Amniotic stem cell (primary cell): ENCODE measurements around the gene ZNF765.
"Not testable (repeated sequence)": the region's sequence is repeated elsewhere in the genome, so short reads cannot be mapped to it uniquely, and the experiment has no call there.

Experiments used
- DNase-seq: peaks from one replicate; lab custom pipeline; 2025; lab: John Stamatoyannopoulos, UW

ZNF765 gene

DNA sequence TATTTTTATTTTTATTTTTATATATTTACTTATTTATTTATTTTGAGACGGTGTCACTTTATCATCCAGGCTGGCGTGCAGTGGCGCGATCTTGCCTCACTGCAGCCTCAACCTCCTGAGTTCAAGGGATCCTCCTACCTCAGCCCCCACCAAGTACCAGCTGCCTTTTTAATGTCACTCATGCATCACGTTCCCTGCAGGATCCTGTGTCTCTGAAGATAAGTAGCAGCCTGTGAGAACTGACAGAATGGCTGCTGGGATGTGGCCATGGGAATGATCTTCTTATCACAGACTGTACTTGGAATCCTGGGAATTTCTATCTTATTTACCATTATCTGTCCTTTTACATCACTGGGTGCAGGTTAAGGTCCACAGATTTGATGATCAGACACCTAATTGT lies 27.6 kb downstream of the ZNF765 start:
- no peak for DNase-seq

DNA sequence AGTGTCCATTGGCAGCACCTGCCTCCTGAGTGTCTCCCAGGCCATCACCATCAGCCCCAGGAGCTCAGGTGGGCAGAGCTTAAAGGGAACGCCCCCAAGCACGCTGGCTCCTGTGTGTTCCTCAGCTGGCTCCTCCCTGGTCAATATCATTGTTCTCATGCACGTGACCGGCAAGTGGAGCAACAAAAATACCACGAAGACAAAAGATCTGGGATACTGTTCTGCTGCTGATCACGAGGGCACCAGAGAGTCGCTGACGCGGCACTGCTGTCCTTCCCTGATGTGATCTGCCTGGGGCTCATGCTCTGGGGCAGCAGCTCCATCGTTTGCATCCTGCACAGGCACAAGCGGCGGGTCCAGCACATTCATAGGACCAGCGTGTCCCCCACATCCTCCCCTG lies 28.1 kb downstream of the ZNF765 start:
- not testable (repeated sequence) for DNase-seq

DNA sequence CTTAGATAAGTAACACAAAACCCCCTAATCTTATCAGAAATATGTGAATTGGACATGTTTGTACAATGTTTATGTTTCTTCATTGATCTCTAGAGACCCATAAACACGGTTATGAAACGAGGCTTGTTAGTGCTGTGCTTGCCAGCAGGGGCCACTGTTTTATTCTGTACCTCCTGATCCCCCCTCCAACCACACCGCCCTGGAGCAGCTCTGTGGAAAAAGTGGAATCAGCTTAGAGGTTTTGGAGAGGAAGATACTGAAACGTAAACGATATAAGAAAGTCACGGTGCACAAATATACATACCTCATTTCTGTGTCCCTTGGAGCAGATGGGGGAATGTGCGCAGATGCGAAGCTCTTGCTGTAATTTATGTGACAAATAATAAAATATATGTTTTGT lies 28.7 kb downstream of the ZNF765 start:
- DNase-seq, result not testable (repeated sequence)

DNA sequence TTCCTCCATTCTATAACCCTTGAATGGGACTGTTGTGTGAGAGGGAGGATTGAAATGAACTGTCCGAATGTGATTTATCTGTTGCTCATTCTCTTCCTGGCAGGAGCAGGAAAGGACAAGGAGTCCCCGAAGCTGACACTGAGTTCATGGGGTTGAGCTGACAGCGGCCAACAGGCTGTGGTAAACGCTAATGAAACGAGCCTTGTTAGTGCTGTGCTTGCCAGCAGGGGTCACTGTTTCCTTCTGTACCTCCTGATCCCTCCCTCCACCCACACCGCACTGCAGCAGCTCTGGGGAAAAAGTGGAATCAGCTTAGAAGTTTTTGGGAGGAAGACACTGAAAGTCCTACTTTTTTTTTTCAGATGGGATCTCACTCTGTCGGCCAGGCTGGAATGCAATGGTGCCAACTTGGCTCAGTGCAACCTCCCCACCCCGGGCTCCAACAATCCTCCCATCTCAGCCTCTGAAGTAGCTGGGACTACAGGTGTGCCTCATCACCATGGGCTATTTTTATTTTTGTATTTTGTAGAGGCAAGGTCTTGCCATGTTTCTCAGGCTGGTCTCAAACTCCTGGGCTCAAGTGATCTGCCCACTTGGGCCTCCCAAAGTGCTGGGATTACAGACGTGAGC lies 30.1 kb downstream of the ZNF765 start:
- DNase-seq, result no peak

DNA sequence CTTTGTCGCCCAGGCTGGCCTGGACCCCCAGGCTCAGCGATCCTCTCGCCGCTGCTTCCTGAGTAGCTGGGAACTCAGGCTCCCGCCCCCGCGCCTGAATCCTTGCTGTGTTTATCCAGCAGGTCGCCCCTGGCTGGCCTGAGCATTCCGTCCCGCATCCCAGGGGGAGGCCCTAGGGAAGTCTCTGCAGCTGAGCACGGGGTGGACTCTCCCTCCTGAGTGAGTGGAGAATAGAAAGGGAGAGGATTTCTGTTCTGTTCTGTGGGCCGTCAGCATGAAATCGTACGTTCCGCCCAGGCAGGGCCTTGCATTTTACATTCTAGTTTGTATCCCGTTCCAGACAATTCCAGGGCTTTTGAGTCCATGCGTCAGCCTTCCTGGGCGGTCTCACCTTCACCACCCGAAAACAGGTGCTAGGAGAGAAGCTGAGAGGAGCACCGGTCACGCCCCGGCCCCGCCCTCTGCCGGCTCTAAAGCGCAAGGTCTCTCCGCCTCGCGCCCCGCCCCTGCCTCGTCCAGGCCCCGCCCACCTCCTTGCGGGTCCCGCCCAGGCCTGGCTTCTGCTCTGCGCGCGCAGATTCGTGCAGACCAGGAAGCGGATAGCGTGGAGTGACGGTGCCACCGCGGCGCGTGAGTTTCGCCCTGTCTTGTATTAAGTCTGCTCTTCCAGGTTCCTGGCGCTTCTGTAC lies 36.6 kb downstream of the ZNF765 start, which contains the start of gene ZNF761:
Gene ZNF761, plus strand, starts transcription at position 586 of the 689 bp plus-strand sequence. CDS start 15,285 bp downstream, outside the sequence.
- peak; percentile 88 for DNase-seq

DNA sequence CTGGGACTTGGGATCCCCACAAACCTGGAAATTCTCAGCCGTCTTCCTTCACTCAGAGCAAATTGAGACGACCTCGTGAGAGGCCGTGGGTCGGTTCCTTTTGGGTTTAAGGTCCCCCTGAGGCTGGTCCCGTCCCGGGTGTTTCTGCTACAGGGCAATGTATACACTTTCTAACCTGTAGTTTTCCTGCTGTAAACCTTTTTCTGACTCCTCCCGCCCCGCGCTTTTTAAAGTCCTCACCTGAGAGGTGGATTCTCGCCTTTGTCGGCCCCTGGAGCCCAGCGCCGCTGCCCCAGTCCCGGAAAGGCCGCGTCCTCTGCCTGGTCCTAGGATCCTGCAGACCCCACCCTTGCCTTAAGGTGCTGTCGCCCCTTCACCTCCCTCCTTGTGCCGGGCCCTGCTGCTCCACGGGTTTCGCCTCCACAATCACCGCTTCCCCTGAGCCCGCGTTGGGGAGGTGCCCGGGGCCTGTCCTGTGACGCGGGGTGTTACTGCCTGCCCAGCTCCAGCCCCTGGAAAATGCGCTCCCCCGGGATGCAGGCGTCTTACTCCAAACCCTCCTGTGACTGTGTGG lies 37.2 kb downstream of the ZNF765 start:
- no peak for DNase-seq

DNA sequence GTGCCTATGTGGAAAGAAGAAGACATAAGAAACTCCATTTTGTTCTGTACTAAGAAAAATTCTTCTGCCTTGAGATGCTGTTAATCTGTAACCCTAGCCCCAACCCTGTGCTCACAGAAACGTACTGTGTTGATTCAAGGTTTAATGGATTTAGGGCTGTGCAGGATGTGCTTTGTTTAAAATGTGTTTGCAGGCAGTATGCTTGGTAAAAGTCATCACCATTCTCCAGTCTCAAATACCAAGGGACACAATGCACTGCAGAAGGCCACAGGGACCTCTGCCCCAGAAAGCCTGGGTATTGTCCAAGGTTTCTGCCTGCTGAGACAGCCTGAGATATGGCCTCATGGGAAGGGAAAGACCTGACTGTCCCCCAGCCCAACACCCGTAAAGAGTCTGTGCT lies 48.9 kb downstream of the ZNF765 start:
- not testable (repeated sequence) for DNase-seq

DNA sequence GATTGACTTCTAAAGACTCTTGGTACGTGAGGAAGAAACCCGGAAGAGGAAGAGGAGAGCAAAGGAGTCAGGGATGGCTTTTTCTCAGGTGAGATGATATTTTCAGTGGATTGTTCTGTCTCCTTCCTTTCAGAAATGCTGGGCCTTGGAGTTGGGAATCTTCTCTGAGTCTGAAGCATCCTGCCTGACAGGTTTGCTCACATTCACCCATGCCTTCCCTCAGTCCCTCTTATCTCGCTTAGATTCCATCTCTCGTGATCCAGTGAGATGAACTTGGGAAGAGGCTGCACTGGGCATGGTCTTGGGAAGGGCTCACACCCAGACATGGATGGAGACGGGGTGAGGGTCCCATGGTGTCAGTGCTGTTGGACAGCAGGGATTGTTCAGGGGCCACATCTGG lies 52.2 kb downstream of the ZNF765 start:
- not testable (repeated sequence) for DNase-seq

DNA sequence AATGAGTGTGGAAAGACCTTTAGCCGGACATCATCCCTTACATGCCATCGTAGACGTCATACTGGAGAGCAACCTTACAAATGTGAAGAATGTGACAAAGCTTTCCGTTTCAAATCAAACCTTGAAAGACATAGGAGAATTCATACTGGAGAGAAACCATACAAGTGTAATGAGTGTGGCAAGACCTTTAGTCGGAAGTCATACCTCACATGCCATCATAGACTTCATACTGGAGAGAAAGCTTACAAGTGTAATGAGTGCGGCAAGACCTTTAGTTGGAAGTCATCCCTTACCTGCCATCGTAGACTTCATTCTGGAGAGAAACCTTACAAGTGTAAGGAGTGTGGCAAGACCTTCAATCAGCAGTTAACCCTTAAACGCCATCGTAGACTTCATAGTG lies 60.9 kb downstream of the ZNF765 start:
- DNase-seq, result no peak

DNA sequence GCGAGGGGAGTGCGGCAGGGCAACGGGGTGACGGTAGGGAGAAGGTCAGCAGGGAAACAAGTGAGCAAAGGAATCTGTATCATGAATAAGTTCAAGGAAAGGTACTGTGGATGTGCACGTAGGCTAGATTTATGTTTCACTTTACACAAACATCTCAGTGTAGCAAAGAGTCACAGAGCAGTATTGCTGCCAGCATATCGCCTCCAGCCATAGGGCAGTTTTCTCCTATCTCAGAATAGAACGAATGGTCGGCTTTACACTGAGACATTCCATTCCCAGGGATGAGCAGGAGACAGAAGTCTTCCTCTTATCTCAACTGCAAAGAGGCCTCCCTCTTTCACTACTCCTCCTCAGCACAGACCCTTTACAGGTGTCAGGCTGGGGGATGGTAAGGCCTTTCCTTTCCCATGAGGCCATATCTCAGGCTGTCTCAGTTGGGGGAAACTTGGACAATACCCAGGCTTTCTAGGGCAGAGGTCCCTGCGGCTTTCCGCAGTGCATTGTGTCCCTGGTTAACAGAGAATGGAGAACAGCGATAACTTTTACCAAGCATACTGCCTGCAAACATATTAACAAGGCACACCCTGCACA lies 65.3 kb downstream of the ZNF765 start:
- DNase-seq, result not testable (repeated sequence)

DNA sequence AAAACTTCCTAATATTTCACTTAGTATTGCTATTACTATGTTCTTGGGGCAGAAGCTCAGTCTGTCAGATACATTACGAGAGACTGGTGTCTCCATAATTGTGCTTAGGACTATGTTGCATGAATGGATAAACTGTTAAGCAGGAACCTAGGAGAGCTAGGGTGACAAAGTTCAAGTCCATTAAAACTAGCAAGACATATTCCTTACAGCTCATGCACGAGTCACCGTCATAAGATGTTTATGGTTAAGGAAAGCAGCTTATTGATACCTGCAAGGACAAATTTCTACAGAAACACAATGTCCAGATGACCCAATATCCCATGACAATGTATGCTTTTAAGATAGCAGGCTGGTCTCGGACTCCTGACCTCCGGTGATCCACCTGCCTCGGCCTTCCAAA lies 66.9 kb downstream of the ZNF765 start:
- DNase-seq, result no peak

DNA sequence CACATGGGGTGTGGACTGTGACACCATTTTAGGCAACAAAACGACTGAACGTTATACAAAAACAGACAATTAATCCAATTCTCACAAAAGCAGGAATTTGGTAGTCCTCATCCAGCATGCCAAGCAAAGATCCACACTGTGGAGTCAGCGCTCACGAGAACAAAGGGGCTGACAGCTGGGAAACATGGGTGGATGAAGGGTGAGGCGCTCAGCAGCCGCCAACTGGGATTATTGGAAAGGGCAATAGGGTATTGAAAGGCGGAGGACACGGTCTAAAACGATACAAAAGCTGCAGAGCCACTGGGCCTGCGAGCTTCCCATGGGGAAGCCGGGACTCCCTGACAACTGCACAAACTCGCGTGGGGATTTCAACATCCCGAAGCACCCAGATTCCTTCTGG lies 67.9 kb downstream of the ZNF765 start:
- DNase-seq, result no peak

DNA sequence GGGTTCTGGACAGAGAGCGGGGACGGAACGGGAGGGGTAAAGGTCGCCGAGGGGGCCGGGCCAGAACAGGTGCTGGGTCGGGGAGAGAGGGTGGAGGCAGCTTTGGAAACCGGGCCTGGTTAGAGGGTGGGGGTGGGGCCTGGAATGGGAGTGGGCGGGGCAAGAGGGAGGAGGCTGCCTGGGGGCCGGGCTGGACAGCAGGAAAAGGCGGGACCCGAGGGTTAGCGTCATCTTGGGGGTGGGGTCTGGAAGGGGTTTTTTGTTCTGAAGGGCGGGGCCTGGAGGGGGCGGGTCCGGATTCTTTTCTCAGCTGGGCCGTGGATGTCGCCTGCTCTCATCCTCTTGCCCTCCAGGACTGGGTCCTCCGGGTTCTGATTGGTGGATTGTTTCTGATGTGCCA lies 68.3 kb downstream of the ZNF765 start:
- no peak for DNase-seq

DNA sequence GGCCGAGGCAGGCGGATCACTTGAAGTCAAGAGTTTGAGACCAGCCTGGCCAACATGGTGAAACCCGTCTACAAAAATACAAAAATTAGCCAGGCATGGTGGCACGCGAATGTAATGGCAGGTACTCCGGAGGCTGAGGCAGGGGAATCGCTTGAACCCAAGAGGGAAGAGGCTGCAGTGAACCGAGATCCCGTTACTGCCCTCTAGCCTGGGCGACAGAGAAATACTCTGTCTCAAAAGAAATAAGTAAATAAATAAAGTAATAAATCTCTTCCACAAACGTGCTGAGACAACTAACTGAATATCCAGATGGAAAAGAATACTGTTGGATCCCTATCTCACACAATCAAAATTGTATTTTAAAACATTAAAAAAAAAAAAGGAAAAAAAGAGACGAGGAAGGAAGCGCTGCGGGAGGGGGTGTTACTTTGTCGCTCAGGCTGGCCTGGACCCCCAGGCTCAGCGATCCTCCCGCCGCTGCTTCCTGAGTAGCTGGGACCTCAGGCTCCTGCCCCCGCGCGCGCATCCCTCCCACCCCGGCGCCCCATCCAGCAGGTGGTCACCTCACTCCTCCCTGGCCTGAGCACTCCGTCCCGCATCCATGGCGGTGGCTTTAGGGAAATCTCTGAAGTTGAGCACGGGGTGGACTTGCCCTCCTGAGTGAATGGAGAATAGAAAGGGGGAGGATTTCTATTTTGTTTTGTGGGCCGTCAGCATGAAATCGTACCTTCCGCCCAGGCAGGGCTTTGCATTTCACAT lies 72.0 kb downstream of the ZNF765 start:
- DNase-seq, result no peak

DNA sequence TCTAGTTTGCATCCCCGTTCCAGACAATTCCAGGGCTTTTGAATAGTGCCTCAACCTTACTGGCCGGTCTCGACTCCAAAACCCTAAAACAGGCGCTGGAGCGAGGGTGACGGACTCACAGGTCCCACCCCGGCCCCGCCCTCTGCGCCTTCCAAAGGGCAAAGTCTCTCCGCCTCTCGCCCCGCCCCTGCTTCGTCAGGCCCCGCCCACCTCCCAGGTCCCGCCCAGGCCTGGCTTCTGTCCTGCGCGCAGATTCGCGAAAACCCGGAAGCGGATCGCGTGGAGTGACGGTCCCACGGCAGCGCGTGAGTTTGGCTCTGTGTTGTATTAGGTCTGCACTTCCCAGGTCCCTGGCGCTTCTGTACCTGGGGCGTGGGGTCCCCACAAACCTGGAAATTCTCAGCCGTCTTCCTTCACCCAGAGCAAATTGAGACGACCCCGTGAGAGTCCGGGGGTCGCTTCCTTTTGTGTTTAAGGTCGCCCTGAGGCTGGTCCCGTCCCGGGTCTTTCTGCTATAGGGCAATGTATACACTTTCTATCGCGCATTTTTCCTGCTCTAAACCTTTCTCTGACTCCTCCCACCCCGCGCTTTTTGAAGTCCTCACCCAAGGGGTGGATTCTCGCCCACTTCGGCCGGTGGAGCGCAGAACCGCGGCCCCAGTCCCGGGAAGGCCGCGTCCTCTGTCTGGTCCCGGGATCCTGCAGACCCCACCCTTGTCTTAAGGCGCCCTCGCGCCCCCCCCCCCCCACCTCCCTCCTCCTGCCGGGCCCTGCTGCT lies 72.7 kb downstream of the ZNF765 start, which contains the start of gene ZNF813:
Gene ZNF813, plus strand, starts transcription at position 249 of the 778 bp plus-strand sequence. CDS start 16,090 bp downstream, outside the sequence.
- peak; percentile 79 for DNase-seq

DNA sequence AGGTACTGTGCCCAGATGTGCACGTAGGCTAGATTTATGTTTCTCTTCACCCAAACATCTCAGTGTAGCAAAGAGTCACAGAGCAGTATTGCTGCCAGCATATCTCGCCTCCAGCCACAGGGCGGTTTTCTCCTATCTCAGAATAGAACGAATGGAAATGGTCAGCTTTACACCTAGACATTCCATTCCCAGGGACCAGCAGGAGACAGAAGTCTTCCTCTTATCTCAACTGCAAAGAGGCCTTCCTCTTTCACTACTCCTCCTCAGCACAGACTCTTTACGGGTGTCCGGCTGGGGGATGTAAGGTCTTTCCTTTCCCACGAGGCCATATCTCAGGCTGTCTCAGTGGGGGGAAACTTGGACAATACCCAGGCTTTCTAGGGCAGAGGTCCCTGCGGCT lies 73.7 kb downstream of the ZNF765 start:
- not testable (repeated sequence) for DNase-seq

DNA sequence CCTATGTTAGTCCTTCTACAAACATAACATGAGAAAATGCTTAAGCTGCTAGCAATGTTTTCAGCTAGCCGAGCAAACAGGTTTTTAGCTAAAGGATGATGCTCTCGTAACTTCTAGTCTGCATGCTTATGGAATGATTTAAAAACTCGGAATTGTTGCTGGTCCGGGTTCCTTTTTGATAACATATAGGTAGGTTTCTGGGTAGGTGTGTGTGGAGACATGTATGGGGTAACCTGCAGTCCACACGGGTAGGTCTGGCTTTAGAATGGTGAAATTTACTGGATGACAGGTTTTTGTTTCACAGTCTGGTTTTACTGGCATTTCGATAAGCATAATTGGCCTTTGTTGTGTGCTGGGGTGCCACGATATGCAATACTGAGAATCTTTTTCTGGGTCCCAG lies 77.0 kb downstream of the ZNF765 start:
- no peak for DNase-seq

DNA sequence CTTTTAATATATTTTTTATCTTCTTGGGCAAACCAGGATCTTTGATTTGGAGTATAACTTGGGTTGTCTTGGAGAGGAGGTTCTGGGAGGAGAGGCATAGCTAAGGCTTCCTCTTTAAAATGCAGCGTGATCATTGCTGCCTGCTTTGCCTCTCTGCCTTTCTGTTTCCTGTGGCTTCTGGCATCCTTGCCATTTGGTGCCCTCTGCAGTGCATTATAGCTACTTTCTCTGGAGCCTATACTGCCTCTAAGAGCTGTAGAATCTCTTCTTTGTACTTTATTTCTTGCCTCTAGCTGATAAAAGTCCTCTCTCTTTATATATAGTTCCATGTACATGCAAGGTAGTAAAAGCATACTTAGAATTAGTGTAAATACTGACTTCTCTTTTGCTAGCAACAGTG lies 79.9 kb downstream of the ZNF765 start:
- not testable (repeated sequence) for DNase-seq

DNA sequence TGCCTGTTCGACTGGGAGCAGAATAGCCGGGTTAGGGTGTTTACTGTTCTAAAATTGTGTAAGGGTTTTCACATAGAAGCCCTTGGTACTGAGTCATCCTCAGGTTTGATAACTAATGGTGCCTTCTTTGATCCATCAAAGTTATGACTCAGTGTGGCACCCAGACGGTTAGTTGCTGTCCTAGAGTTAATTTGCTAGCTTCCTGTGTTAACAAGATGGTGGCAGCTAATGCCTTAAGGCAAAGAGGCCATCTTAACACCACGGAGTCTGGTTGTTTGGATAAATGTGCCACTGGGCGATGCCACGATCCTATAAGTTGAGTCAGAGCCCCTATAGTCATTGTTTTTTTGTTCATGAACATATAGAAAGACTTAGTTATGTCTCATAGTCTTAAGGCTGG lies 80.5 kb downstream of the ZNF765 start:
- DNase-seq, result not testable (repeated sequence)
